Brain microvascular endothelial cell (primary cell): Measurements from ENCODE around the gene HBP1.
"Not testable (repeated sequence)": the region's sequence is repeated elsewhere in the genome, so short reads cannot be mapped to it uniquely, and the experiment has no call there.

Experiments
- DNase-seq: peaks from one replicate; pipeline ENCODE4 v3.0.0-alpha.2; 2020
- H3K27ac ChIP-seq: fragments of 250-450 bp; sonication (Bioruptor Pico); 2 replicates; pipeline ENCODE4 v1.5.1; 2020; ENCODE audit warnings: mild to moderate bottlenecking, moderate library complexity
- H3K27me3 ChIP-seq: fragments of 250-450 bp; sonication (Bioruptor Pico); replicated peaks from 2 replicates; pipeline ENCODE4 v1.5.1; 2020; ENCODE audit warnings: mild to moderate bottlenecking
- H3K36me3 ChIP-seq: fragments of 250-450 bp; sonication (Bioruptor Pico); replicated peaks from 2 replicates; pipeline ENCODE4 v1.5.1; 2020; ENCODE audit warnings: mild to moderate bottlenecking
- H3K4me3 ChIP-seq: 2 replicates; pipeline ENCODE4 v1.5.1; 2011; ENCODE audit warnings: low read depth, mild to moderate bottlenecking, control low read depth, low read length, moderate library complexity
- CTCF ChIP-seq: IDR thresholded peaks from 2 replicates; pipeline ENCODE4 v1.5.1; 2011; ENCODE audit warnings: low read depth, mild to moderate bottlenecking, moderate library complexity, low read length, control low read depth, inconsistent platforms; ENCODE audit errors: missing control alignments
- in situ Hi-C: cut with HindIII; loops from 2 replicates; pipeline ENCODE4 v1.10.0; 2017; ENCODE audit warnings: low sequenced_read_pairs, low pct_ligation_motif_present

HBP1 gene

GRCh38 chr7:107128217-107128616 lies 40.6 kb upstream of the HBP1 start:
- peak; percentile 9 for TF ChIP-seq CTCF
- Histone ChIP-seq H3K4me3 (no peak overlapping the region), H3K27ac (no peak overlapping the region), H3K36me3 (no peaks in the 10 kb centered on the region), H3K27me3 (no peaks in the 10 kb centered on the region)
- in situ Hi-C loops, result no loop called here
- DNase-seq, result no peak

GRCh38 chr7:107128748-107129147 lies 40.1 kb upstream of the HBP1 start:
- no peak overlapping the region for H3K27ac ChIP-seq
- DNase-seq, result no peak
- no peak overlapping the region for H3K4me3 ChIP-seq
- H3K27me3 ChIP-seq, result no peaks in the 10 kb centered on the region
- in situ Hi-C loops, result no loop called here
- no peak for TF ChIP-seq CTCF
- H3K36me3 ChIP-seq, result no peaks in the 10 kb centered on the region

DNA sequence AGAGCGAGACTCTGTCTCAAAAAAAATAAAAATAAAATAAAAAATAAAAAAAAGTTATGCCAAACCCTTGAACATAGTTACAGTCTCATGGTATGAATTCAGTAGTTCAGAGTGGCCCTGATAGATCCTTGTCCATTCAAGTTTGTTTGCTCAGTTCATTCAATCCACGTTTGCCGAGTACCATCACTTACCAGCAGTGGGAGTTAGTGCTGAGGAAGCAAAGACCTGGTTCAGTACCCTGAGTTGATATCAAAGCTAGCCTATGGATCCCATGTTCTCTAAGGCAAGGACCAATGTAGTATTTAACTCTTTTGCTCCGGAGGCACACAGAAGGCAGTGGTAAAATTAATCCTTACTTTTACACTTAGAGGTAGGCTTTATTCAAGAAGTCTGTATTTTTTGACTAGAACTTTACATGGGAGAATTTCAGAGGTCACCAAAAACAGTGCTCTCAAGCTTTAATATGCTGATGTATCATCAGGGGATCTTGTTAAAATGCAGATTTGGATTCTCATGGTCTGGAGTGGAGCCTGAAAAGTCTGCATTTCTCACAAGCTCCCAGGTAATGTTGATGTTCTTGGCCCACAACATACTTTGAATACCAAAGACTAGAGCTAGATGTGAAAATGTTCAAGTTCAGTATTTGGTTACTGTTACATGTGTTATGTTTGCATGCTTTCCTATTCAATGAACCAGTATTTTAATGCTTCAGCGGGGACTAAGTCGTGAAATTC lies 38.1 kb upstream of the HBP1 start:
- no peak overlapping the region for H3K4me3 ChIP-seq

DNA sequence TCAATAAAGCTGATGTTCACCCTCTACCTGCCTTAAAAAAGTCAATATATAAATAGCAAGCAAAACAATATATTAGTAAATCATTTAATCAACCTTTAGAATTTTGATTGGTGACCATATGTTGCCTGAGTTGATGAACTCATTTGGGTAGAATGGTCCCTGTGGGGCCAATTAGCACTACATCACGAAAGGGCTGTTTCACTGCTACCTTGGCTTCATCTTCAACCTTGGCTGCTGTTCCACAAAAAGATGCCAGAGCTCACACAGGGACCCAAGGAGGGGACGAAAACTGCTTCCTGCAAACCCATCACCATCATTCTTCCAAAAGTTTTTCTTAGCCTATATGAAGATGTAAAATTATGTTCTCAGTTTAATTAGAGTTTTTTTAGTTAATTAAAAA lies 35.4 kb upstream of the HBP1 start:
- in situ Hi-C loops, result no loop called here
- Histone ChIP-seq H3K27me3 (no peaks in the 10 kb centered on the region), H3K4me3 (no peak overlapping the region), H3K36me3 (no peaks in the 10 kb centered on the region), H3K27ac (no peak overlapping the region)
- DNase-seq, result no peak
- no peak for TF ChIP-seq CTCF

More for the DNA sequence above, 38.1 kb upstream of the HBP1 start:
- Histone ChIP-seq H3K27me3 (no peaks in the 10 kb centered on the region), H3K27ac (no peak overlapping the region), H3K36me3 (no peaks in the 10 kb centered on the region)
- no peak for DNase-seq
- in situ Hi-C loops, result no loop called here
- peak; percentile 44 for TF ChIP-seq CTCF

DNA sequence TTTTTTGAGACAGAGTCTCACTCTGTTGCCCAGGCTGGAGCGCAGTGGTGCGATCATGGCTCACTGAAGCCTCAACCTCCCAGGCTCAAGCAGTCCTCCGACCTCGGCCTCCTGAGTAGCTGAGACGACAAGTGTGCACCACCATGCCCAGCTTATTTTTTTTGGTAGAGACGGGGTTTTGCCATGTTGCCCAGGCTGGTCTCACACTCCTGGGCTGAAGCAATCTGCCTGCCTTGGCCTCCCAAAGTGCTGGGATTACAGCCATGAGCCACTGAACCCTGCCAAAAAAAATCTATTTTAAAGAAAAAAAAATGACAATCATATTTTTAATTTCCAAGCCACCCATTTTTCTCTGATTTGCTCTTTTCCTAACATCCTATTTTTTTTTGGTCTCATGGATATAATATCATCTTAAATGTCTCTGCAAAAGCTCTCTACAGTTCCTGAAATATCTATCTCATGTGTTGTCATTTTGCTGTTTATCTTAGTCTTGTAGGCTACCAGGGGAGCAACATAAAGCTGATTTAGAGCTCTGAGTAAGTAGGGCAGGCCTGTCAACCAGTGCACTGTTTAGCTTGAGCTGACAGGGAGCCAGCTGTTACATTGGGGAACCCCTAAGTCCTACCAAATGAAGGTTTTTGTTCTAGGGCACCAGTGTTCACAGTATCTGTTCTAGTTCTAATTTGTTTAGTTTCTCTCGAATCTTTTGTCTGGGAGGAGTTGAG lies 29.9 kb upstream of the HBP1 start:
- no peaks in the 10 kb centered on the region for H3K36me3 ChIP-seq
- no peak for TF ChIP-seq CTCF
- no peak overlapping the region for H3K4me3 ChIP-seq
- H3K27me3 ChIP-seq, result no peaks in the 10 kb centered on the region
- DNase-seq, result no peak
- in situ Hi-C loops, result no loop called here
- no peak overlapping the region for H3K27ac ChIP-seq

GRCh38 chr7:107143875-107144274 lies 24.9 kb upstream of the HBP1 start:
- in situ Hi-C loops, DNase-seq, H3K4me3 ChIP-seq, H3K27ac ChIP-seq, H3K36me3 ChIP-seq, H3K27me3 ChIP-seq: not testable (repeated sequence)
